Vagina (tissue), 2 donors: ENCODE measurements around the gene GABRB2. TPM values are rescaled to one million over a fixed set of nuclear protein-coding genes. Genes with fewer than 3 reads are reported as not detected.

Experiments
- DNase-seq, 2 donors: peaks; one replicate each; pipeline ENCODE4 v3.0.0-alpha.2; 2017; ENCODE audit errors: extremely low spot score in 2 of 2
- H3K27ac ChIP-seq: fragments of 200-600 bp; sonication (generic); one replicate; pipeline ENCODE4 v1.5.1; 2019
- H3K27me3 ChIP-seq: fragments of 200-600 bp; sonication (generic); one replicate; pipeline ENCODE4 v1.5.1; 2019
- H3K36me3 ChIP-seq, 2 donors: fragments of 200-600 bp; sonication (generic); one replicate each; pipeline ENCODE4 v1.5.1; 2017 to 2019
- H3K4me1 ChIP-seq: fragments of 200-600 bp; sonication (generic); one replicate; pipeline ENCODE4 v1.5.1; 2019
- H3K4me3 ChIP-seq, 2 donors: fragments of 200-600 bp; sonication (generic); 1 replicate in 1 of 2; 2 replicates in 1 of 2; pipeline ENCODE4 v1.5.1; 2016 to 2019
- H3K9me3 ChIP-seq: fragments of 200-600 bp; sonication (generic); one replicate; pipeline ENCODE4 v1.5.1; 2019
- CTCF ChIP-seq, 3 experiments: fragments of 450-650 bp in 2 of 3; fragments of 200-600 bp in 1 of 3; sonication (generic) in 1 of 3; IDR thresholded peaks; one replicate each; pipeline ENCODE4 v1.5.1; 2017 to 2019; ENCODE audit warnings: antibody characterized with exemption in 3 of 3, mild to moderate bottlenecking in 2 of 3, moderate library complexity in 2 of 3
- POLR2A ChIP-seq, 2 donors: fragments of 450-650 bp; IDR thresholded peaks; one replicate each; pipeline ENCODE4 v1.6.1; 2017; ENCODE audit warnings: antibody characterized with exemption in 2 of 2, mild to moderate bottlenecking in 2 of 2, moderate library complexity in 2 of 2
- POLR2AphosphoS5 ChIP-seq, 2 donors: sonication (generic); formaldehyde crosslinking; IDR thresholded peaks; one replicate each; pipeline ENCODE4 v1.9.0; 2017; ENCODE audit warnings: antibody characterized with exemption in 2 of 2, mild to moderate bottlenecking in 2 of 2, low read depth in 1 of 2; ENCODE audit not compliant: insufficient read depth in 1 of 2
- intact Hi-C: fragments of 100-400 bp; cut with DNase I; formaldehyde crosslinking; loops from one replicate; pipeline ENCODE4 v1.15.1; 2023
- total RNA-seq: library from RNA; depleted of rRNA; stranded (reverse); fragments of >200 nt; gene quantifications from one replicate; pipeline ENCODE4 v1.2.3, GENCODE V29; 2016

The GABRB2 gene
- total RNA-seq, 1 donor from 2014 or later, result under 0.01 TPM

- Histone ChIP-seq H3K27me3 (no peaks in the 10 kb centered on the region), H3K27ac (no peak overlapping the region), H3K4me3 (no peak overlapping the region), H3K4me1 (no peaks in the 10 kb centered on the region), H3K9me3 (no peaks in the 10 kb centered on the region), H3K36me3 (no peaks in the 10 kb centered on the region)
- TF ChIP-seq POLR2AphosphoS5 (IDR thresholded peaks at IDR 0.05; ENCODE audit: insufficient read depth in 1 of 2, low read depth in 1 of 2) (no peak), CTCF (IDR thresholded peaks at IDR 0.05) (no peak), POLR2A (IDR thresholded peaks at IDR 0.05) (no peak)
- DNase-seq, result no peak
- intact Hi-C loops, result no loop called here
Observed at GRCh38 chr5:161387121-161387520, 159.4 kb downstream of the GABRB2 start.

- no peak for DNase-seq
- Histone ChIP-seq H3K27me3 (no peaks in the 10 kb centered on the region), H3K36me3 (no peaks in the 10 kb centered on the region), H3K9me3 (no peaks in the 10 kb centered on the region), H3K4me1 (no peaks in the 10 kb centered on the region), H3K4me3 (no peak overlapping the region), H3K27ac (no peak overlapping the region)
- intact Hi-C loops, result no loop called here
- TF ChIP-seq POLR2AphosphoS5 (IDR thresholded peaks at IDR 0.05; ENCODE audit: insufficient read depth in 1 of 2, low read depth in 1 of 2) (no peak), POLR2A (IDR thresholded peaks at IDR 0.05) (no peak), CTCF (IDR thresholded peaks at IDR 0.05) (no peak)
Observed at GRCh38 chr5:161385027-161385426, 161.5 kb downstream of the GABRB2 start.

GRCh38 chr5:161382685-161383084 is 163.8 kb downstream of the GABRB2 start:
- TF ChIP-seq POLR2A (IDR thresholded peaks at IDR 0.05) (no peak), CTCF (IDR thresholded peaks at IDR 0.05) (no peak), POLR2AphosphoS5 (IDR thresholded peaks at IDR 0.05; ENCODE audit: insufficient read depth in 1 of 2, low read depth in 1 of 2) (no peak)
- intact Hi-C loops, result no loop called here
- Histone ChIP-seq H3K27ac (no peak overlapping the region), H3K36me3 (no peaks in the 10 kb centered on the region), H3K27me3 (no peaks in the 10 kb centered on the region), H3K4me3 (no peak overlapping the region), H3K9me3 (no peaks in the 10 kb centered on the region), H3K4me1 (no peaks in the 10 kb centered on the region)
- no peak for DNase-seq

- intact Hi-C loops, result no loop called here
- H3K27ac ChIP-seq, result no peak overlapping the region
- no peak overlapping the region for H3K4me3 ChIP-seq
- no peaks in the 10 kb centered on the region for H3K27me3 ChIP-seq
- no peaks in the 10 kb centered on the region for H3K36me3 ChIP-seq
- no peaks in the 10 kb centered on the region for H3K4me1 ChIP-seq
- no peak for TF ChIP-seq CTCF (IDR thresholded peaks at IDR 0.05)
- TF ChIP-seq POLR2A (IDR thresholded peaks at IDR 0.05), result no peak
- no peak for TF ChIP-seq POLR2AphosphoS5 (IDR thresholded peaks at IDR 0.05; ENCODE audit: insufficient read depth in 1 of 2, low read depth in 1 of 2)
- no peak for DNase-seq
- no peaks in the 10 kb centered on the region for H3K9me3 ChIP-seq
Observed at GRCh38 chr5:161380486-161380885, 166.0 kb downstream of the GABRB2 start.

GRCh38 chr5:161378701-161379100 is 167.8 kb downstream of the GABRB2 start:
- DNase-seq, result no peak
- TF ChIP-seq CTCF (IDR thresholded peaks at IDR 0.05), result no peak
- no peak for TF ChIP-seq POLR2A (IDR thresholded peaks at IDR 0.05)
- no peak for TF ChIP-seq POLR2AphosphoS5 (IDR thresholded peaks at IDR 0.05; ENCODE audit: insufficient read depth in 1 of 2, low read depth in 1 of 2)
- Histone ChIP-seq H3K36me3 (no peaks in the 10 kb centered on the region), H3K27ac (no peak overlapping the region), H3K4me1 (no peaks in the 10 kb centered on the region), H3K9me3 (no peaks in the 10 kb centered on the region), H3K27me3 (no peaks in the 10 kb centered on the region), H3K4me3 (no peak overlapping the region)
- intact Hi-C loops, result no loop called here
